ENCODE data around the gene AMOTL1.

- TF ChIP-seq POLR2AphosphoS5 (IDR thresholded peaks at IDR 0.05; ENCODE audit: borderline replicate concordance, low read depth, low read length) (no peak), EZH2 (IDR thresholded peaks at IDR 0.05) (no peak), FOXP2 (optimal IDR thresholded peaks at IDR 0.05; ENCODE audit: control extremely low read depth, extremely low read length, insufficient read depth) (no peak)
These were observed 18.3 kb downstream of the AMOTL1 start for GRCh38 chr11:94786264-94787126.

Data from SK-N-MC (cell line).